Measurements from ENCODE around the gene TRIM59.

- TF ChIP-seq, protein P1, sequence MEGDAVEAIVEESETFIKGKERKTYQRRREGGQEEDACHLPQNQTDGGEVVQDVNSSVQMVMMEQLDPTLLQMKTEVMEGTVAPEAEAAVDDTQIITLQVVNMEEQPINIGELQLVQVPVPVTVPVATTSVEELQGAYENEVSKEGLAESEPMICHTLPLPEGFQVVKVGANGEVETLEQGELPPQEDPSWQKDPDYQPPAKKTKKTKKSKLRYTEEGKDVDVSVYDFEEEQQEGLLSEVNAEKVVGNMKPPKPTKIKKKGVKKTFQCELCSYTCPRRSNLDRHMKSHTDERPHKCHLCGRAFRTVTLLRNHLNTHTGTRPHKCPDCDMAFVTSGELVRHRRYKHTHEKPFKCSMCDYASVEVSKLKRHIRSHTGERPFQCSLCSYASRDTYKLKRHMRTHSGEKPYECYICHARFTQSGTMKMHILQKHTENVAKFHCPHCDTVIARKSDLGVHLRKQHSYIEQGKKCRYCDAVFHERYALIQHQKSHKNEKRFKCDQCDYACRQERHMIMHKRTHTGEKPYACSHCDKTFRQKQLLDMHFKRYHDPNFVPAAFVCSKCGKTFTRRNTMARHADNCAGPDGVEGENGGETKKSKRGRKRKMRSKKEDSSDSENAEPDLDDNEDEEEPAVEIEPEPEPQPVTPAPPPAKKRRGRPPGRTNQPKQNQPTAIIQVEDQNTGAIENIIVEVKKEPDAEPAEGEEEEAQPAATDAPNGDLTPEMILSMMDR (IDR thresholded peaks at IDR 0.05), result no peak
- TF ChIP-seq EZH2phosphoT487 (IDR thresholded peaks at IDR 0.05), result no peak
- TF ChIP-seq EZH2 (IDR thresholded peaks at IDR 0.05), result no peak
Measured at GRCh38 chr3:160474416-160474838, 24.8 kb upstream of the TRIM59 start.
